Measurements from ENCODE around the gene NFKBIE.
A peak's percentile ranks its signal among the peaks of the same experiment; 100 is the strongest.

Gene NFKBIE

DNA sequence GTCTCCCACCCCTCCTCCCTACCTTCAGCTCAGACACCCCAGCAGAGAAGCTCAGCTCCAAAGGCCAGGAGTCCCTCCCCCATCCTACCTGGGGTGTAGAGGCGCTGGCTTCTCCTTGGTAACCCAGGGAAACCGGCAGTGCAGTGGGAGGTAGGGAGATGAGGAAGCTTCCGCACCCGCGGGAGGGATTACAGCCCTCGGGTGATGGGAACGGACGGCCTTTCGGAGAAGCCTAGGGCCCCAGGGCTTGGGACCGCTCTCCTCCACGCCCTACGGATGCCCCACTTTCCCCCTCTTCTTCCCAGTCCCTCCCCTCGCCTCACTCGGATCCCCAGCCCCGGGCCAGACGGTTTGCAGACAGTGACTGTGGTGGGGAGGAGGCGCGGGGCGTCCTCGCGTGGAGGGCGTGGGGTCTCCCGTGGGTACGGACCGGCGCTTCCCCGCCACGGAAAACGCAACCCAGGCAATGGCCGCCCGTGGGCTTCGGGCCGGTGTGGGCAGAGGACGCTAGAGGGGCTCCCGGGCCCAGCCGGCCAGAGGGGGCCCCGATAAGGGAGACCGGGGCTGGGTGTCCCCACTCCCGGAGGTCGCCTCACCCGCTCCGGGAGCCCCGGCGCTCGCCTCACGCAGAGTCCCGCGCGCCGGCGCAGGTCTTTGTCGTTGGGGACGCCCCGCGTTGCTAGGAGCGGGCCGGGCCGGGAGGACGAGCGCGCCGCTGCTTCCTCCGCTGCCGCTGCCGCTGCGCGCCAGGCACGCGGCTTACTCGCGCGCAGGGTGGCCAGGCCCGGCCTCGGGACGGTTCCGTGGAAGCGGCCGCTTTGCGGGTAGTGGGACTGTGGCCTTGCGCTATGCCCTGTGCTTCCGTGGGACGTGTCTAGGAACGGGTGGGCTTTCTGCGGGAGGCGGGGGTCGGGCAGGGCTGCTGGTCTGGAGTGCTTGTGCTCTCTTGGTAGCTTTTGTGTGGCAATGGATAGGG lies 32.0 kb upstream of the NFKBIE start:
- peak; percentile 11 for DNase-seq

DNA sequence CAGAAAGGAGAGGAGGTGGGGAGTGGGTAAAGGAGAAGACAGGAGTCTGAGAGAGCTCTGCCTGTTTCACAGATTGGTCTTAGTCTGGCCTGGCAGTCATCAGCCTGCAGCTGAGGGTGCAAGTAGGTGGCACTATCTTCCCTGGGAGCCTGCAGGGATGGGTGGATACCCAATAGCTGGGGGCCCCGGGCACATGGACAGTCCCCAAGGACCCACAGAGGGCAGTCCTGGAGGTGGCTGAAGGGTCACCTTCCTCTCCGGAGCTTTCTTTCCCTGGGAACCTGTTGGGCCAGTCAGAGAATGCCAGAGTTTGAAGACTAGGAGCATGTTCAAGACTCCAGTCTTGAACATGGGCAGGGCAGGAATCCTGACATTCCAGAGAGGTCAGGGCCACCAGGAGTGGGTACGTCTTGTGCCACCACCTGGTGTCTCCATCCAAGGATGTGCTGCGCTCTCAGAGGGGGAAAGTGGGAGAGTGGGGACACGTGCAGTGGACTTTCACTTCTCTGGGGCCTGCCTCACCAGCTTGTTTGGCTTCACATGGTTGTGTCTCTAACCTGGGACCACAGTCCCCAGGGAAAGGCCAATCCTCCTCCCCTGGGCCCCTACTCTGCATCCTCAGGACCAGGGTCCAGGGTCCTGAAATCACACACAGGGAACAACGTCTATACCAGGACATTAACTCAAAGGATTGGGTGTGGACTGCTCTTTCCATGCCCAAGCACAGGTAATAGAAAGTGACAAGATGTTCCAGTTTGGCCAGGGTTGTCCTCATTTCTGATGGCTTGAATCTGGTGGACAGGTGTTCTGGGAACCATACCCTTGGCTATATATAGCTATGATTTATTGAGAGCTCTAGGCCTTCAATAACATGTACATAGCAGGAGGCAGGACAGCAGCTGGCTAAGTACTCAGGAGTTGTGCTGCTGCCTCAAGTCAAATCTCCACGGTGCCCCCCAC lies 29.8 kb upstream of the NFKBIE start:
- DNase-seq: no peak

- no peak for DNase-seq
Measured at GRCh38 chr6:44292661-44293365, 27.5 kb upstream of the NFKBIE start.

GRCh38 chr6:44291841-44292240 lies 26.5 kb upstream of the NFKBIE start:
- no peak for DNase-seq

DNA sequence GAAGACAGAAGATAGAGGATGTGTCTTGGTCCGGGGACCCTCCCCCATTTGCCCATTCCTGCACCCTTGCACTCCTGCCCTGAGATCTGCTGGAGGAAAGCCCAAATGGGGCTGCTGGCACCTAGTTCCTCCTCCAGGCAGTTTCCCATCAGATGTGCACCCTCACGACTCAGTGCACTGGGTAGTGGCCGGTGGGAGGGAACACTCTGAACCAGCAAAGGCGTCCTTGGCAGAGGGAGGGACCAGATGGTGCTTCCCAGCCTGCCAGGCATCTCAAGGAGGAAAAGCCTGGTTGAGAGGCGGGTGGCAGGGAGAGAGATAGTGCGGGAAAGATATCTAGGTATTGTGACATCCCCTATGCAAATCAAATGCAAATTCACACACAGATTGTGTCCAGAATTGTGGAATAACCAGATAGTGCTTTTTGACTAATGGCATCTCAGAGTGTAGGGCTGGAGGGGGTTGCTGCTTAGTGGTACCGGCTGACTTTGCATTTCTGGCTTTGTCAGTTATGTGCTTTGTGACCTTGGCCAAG lies 24.4 kb upstream of the NFKBIE start:
- DNase-seq: no peak

DNA sequence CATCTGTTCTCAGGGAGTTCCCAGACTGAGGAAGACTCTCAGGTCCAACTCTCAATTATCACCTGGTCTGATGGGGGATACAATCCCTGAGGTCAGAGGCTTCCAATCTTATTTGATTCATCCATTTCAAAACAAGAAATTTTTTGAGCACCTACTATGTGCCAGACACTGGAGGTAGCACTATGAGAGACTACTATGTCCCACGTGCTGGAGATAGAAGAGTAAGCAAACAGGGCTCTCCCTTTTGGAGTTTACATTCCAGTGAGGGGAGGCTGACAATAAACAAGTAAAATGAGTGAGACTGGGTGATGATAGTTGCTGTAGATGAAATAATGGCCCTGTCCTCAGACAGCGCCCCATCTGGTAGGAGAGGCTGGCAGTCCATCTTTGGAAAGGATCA lies 21.4 kb upstream of the NFKBIE start:
- DNase-seq: no peak

GRCh38 chr6:44286285-44286565 lies 20.9 kb upstream of the NFKBIE start:
- no peak for DNase-seq

GRCh38 chr6:44285552-44286284 lies 20.4 kb upstream of the NFKBIE start:
- DNase-seq: no peak

DNA sequence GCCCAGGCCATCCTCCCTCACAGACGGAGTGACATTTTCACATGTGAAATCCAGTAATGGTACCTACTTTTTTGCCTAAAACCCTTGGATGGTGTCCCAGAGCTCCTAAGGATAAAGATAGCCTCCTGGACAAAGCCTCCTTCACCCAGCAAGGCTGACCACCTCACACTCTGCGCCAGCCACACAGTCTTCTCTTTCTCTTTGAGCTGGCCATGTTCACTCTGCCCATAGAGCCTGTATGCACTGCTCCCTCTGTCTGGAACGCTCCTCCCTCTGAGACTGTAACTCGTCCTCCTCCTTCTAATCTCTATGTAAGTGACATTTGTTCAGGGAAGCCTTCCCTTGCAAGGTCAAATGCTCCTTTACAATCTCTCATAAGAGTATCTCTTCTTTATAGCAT lies 19.5 kb upstream of the NFKBIE start:
- no peak for DNase-seq

DNA sequence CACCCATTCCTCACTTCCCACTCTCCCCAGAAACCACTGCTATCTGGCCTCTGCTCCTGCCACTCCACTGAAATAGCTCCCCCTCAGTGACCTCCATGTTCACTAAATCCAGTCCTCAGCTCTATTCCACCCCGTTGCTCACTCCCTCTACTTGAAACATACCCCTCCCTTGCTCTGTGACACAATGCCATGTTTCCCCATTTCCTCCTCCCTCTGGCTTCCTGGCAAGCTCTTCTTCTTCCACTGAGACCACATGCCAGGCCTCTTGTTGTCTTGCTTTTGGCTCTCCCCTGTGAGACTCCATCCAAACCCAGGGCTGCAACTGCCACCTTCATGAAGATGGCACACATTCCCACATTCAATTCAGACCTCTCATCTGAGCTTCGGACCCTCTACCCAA lies 18.8 kb upstream of the NFKBIE start:
- DNase-seq: no peak

DNA sequence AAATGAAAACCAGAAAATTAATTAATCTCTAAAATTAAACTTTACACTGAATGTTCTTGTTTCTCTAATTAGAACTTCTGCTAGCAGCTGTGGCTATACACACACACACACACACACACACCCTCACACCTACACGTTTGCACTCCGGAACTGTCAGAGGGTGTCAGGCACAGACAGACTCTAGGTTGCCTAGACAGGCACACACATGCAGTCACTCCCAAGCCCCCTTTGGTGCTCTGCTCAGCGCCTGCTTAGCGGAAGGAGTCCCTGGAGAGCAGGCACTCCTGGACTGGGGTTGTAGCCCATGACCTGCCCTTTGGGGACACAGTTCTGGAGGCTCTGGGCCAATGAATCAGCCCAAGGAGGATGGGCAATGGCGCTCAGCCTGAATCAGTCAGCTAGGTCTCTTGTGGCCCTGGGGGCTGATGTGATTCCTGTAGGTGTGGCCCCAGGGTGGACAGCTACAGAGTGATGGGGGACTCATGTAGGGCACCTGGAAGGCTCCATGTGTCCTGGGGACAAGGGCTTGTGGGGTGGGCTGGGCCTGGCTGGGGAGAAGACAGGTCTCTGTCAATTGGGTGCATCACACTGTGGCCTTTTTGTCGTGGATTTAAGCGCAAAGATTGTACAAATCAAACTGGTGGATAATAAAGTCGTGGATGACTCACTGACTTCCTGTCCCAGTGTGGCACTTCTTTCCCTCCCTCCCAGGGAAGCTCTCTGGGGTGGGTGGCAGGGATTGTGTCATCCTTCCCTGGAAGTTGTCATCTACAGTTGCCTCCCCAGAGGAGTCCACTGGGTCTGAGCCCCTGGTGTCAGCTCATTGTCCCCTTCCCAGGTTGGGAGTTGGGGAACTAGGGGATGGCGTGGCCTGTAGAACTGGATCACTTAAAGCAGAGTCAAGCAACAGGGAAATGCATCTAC lies 13.7 kb upstream of the NFKBIE start:
- DNase-seq: no peak

- DNase-seq: no peak
Measured at GRCh38 chr6:44278315-44278714, 13.0 kb upstream of the NFKBIE start.

DNA sequence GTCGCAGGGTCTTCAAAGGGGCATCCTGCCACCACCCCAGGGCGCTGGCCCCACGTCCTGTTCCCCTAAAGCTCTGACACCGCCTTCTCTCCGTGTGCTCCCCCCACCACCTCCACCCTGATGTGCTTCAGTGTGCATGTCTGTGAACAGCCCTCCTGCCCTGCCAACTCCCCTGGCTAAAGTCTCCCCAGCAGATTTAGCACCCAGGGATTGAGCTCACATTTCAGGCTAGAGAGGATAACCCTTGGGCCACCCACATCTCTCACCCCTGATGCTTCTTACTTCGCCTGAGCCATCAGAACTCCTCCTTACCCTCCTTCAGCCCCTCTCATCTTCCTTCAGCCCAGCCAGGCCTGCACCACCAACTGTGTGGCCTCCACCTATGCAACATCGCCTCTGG lies 12.4 kb upstream of the NFKBIE start:
- DNase-seq: no peak

DNA sequence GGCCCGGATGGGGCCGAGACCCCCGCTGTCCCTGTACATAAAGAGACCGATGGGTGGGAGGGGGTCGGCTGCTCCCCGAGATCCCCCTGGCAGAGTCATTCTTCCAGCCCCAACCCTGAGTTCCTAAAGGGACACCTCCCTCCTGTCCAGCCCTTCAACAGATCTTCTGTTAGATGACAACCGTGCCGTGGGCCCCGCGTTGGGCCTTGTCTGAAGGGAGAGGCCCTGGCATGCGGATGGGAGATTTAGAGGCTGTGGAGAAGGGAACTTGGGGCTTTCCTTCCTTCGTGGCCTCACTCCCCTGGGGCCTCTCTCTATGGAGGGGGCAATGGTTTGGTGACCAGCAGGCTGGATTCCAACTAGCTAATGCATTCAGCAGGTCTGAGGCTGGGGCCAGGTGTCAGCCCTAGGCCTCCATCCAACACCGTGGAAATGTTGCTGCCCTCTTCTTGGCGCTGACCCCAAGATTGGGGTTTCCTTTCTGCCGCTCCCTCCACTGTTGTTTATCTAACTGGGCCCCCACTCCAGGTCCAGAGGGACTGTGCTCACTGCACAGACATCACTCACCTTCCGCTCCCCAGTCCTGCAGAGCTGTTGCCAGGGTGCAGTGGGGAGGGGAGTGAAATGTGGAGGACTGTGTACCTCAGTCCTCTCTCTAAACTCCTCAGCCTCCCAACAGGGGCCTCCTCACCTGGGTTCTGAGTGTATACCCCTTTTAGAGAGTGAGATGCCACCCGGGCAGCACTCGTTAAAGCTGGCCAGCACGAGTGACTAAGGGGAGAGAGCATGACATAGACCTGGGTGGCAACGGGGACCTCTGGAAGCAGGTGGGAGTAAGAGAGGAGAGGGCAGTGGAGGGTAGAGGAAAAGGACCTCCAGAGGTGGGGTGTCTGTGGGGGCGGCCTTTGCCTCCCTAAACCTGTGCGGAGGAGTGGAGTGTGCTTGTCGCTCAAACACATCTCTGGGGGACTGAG lies 11.6 kb upstream of the NFKBIE start:
- no peak for DNase-seq

DNA sequence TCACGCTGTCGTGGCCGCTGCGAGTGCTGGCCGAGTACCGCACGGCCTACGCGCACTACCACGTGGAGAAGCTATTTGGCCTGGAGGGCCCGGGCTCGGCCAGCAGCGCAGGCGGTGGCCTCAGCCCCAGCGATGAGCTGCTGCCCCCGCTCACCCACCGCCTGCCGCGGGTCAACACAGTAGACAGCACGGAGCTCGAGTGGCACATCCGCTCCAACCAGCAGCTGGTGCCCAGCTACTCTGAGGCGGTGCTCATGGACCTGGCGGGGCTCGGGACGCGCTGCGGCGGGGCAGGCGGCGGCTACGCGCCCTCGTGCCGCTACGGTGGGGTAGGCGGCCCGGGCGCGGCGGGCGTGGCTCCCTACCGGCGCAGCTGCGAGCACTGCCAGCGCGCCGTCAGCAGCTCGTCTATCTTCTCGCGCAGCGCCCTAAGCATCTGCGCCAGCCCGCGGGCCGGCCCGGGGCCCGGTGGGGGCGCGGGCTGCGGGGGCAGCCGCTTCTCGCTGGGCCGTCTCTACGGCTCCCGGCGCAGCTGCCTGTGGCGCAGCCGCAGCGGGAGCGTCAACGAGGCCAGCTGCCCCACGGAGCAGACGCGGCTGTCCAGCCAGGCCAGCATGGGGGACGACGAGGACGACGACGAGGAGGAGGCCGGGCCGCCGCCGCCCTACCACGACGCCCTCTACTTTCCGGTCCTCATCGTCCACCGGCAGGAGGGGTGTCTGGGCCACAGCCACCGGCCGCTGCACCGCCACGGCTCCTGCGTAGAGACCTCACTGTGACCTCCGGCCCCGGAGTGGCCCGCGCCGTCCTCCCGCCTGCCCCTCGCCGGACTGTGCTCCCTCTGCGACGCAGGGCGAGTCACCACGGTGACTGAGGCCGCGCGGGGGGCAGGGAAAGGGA lies 10.6 kb upstream of the NFKBIE start:
- no peak for DNase-seq

DNA sequence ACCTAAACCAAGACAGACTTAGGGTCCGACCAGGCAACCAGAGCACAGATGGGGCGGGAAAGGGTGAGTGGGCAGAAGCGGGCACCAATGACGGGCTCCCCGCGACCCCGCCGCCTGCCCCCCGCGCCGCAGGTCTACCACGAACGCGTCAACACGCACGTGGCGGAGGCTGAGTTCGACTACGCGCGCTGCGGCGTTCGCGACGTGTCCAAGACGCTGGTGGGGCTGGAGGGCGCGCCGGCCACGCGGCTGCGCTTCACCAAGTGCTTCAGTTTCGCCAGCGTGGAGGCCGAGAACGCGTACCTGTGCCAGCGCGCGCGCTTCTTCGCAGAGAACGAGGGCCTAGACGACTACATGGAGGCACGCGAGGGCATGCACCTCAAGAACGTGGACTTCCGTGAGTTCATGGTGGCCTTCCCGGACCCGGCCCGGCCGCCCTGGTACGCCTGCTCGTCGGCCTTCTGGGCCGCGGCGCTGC lies 10.0 kb upstream of the NFKBIE start:
- no peak for DNase-seq

DNA sequence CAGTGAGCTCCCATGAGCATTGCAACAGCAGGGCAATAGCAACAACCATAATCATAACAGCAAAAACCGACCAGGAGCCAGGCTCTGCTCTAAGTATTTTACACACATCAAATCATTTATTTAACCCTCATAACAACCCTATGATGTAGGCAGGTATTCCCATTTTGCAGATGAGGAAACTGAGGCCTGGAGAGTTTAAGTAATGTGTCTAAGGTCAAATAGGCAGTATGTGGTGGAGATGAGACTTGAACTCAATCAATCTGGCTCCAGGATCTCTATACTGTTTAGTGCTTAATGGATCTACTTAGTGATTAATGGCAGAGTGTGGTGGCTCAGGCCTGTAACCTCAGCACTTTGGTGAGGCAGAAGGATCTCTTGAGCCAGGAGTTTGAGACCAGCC lies 8.3 kb upstream of the NFKBIE start:
- no peak for DNase-seq

DNA sequence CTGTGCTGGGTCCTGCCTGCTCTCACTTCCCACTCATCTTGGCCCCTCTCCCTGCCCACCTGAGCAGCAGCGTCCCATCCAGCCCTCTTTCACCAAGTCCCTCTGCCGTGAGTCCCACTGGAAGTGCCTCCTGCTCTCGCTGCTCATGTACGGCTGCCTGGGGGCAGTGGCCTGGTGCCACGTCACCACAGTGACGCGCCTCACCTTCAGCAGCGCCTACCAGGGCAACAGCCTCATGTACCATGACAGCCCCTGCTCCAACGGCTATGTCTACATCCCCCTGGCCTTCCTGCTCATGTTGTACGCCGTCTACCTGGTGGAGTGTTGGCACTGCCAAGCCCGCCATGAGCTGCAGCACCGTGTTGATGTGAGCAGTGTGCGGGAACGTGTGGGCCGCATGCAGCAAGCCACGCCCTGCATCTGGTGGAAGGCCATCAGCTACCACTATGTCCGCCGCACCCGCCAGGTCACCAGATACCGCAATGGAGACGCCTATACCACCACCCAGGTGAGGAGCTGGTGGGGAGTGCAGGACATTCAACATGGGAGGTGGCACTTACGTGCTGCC lies 7.7 kb upstream of the NFKBIE start:
- DNase-seq: no peak

Measured in NCI-H510A treated with DMSO at 0.1 percent for 48 hours (cell line).